Calu3 (cell line): ENCODE data around the gene DCN. TPM values are rescaled to one million over a fixed set of nuclear protein-coding genes. Genes with fewer than 3 reads are reported as not detected.

Experiments used
- BruUV-seq: library from RNA; stranded (reverse); fragments of 400-500 nt; replicated peaks from 2 replicates; lab custom pipeline; 2021; lab: Mats Ljungman, UMichigan
- CTCF ChIA-PET: fragments of 300-600 bp; sonication (Branson Sonifier 250); formaldehyde crosslinking; loops from one replicate; lab custom pipeline; 2022; ENCODE audit warnings: antibody characterized with exemption; lab: Charles Lee
- DNase-seq: peaks from one replicate; pipeline ENCODE4 v3.0.0; 2022
- H3K27ac Mint-ChIP-seq: one replicate; pipeline ENCODE4 v1.8.0; 2022; ENCODE audit warnings: mixed read lengths; ENCODE audit not compliant: unreplicated experiment
- H3K27me3 Mint-ChIP-seq: one replicate; pipeline ENCODE4 v1.8.0; 2022; ENCODE audit warnings: mixed read lengths; ENCODE audit not compliant: unreplicated experiment
- H3K36me3 Mint-ChIP-seq: one replicate; pipeline ENCODE4 v1.8.0; 2022; ENCODE audit warnings: mild to moderate bottlenecking, moderate library complexity, mixed read lengths; ENCODE audit not compliant: insufficient read depth, unreplicated experiment
- H3K4me1 Mint-ChIP-seq: one replicate; pipeline ENCODE4 v1.8.0; 2022; ENCODE audit warnings: mild to moderate bottlenecking, low read depth, mixed read lengths; ENCODE audit not compliant: unreplicated experiment
- H3K4me3 Mint-ChIP-seq: one replicate; pipeline ENCODE4 v1.8.0; 2022; ENCODE audit warnings: mild to moderate bottlenecking, low read depth, moderate library complexity, mixed read lengths; ENCODE audit not compliant: unreplicated experiment
- H3K9me3 Mint-ChIP-seq: one replicate; pipeline ENCODE4 v1.8.0; 2022; ENCODE audit warnings: low read depth, mixed read lengths; ENCODE audit not compliant: unreplicated experiment
- CTCF ChIP-seq: fragments of 200-600 bp; IDR thresholded peaks from one replicate; pipeline ENCODE4 v1.8.0; 2022; ENCODE audit warnings: antibody characterized with exemption; ENCODE audit not compliant: unreplicated experiment
- intact Hi-C: fragments of 100-400 bp; cut with micrococcal nuclease; formaldehyde crosslinking; loops from one replicate; pipeline ENCODE4 v1.10.0; 2022; ENCODE audit not compliant: unreplicated experiment
- total RNA-seq: library from RNA; stranded (reverse); gene quantifications from 2 replicates; pipeline ENCODE4 v1.2.3, GENCODE V29; 2022

DCN gene
- total RNA-seq, 1 experiment from 2014 or later = not detected

- Mint-ChIP-seq H3K4me1 (peaks cover 11% of the 10 kb centered on the region), H3K27me3 (no peaks in the 10 kb centered on the region), H3K27ac (no peak overlapping the region), H3K9me3 (peaks cover 14% of the 10 kb centered on the region), H3K36me3 (no peaks in the 10 kb centered on the region), H3K4me3 (no peak overlapping the region)
- CTCF ChIA-PET = no interaction called here
- no peak for DNase-seq
- intact Hi-C loops = no loop called here
- TF ChIP-seq CTCF = no peak
- BruUV-seq = no TSS peak
These were observed 89.3 kb downstream of the DCN start for GRCh38 chr12:91093341-91093740.

GRCh38 chr12:91091916-91092715 is 90.5 kb downstream of the DCN start:
- CTCF ChIA-PET = interaction anchor here (1.0 kb wide), 1 partner anchor 16 kb away, joined by 3 read pairs; no protein-coding TSS in a partner anchor
- peaks cover 14% of the 10 kb centered on the region for H3K9me3 Mint-ChIP-seq

More at GRCh38 chr12:91091916-91092715, 90.5 kb downstream of the DCN start:
- Mint-ChIP-seq H3K27ac (no peak overlapping the region), H3K4me1 (peaks cover 7% of the 10 kb centered on the region), H3K4me3 (no peak overlapping the region), H3K27me3 (no peaks in the 10 kb centered on the region), H3K36me3 (no peaks in the 10 kb centered on the region)
- intact Hi-C loops = no loop called here
- BruUV-seq = no TSS peak
- TF ChIP-seq CTCF = no peak
- no peak for DNase-seq

Other genes starting within 250 kb of the DCN start
- gene CCER1, start 227.6 kb downstream of the DCN start, total RNA-seq = not detected in 2 replicates
- gene EPYC, start 177.8 kb downstream of the DCN start, total RNA-seq = not detected in 2 replicates
- not detected in 2 replicates for gene KERA, start 124.8 kb downstream of the DCN start, total RNA-seq
- 0.31 TPM in 1 of 2 replicates, not detected in the other for gene LUM, start 71.3 kb downstream of the DCN start, total RNA-seq